Raji (cell line): ENCODE measurements around the gene EDN1.

Experiments used
- POLR2A ChIP-seq: IDR thresholded peaks from 2 replicates; pipeline ENCODE4 v1.6.1; 2011; ENCODE audit warnings: low read depth, low read length, control low read depth; ENCODE audit not compliant: insufficient read depth

Gene EDN1

DNA sequence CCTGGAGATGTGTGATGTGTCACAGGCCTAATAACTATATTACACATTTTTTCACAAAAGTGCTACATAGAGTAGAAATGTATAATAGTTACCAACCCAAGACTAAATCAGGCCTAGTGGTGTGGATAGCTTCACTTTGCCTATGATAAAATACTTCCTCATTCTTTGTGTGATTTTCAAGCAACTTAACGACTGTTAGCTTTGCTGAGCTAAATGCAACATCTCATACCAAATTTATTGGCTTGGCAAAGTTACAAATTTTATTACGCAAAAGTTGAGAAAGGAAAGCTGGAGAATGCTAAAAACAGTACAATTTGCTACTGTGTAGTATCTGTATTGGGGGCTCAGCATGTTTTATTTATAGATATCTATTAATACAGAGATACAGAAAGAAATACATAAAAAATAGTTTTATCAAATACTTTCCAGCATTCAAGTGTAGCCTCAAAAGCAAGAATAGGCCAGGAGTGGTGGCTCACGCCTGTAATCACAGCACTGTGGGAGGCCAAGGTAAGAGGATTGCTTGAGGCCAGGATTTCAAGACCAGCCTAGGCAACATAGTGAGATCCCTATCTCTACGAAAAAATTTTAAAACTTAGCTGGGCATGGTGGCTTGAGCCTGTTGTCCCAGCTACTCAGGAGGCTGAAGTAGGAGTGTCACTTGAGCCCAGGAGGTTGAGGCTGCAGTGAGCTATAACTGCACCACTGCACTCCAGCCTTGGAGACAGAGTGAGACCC lies 3.6 kb upstream of the EDN1 start:
- no peak for TF ChIP-seq POLR2A

- TF ChIP-seq POLR2A: no peak
Measured at GRCh38 chr6:12288211-12288618, 1.9 kb upstream of the EDN1 start.

DNA sequence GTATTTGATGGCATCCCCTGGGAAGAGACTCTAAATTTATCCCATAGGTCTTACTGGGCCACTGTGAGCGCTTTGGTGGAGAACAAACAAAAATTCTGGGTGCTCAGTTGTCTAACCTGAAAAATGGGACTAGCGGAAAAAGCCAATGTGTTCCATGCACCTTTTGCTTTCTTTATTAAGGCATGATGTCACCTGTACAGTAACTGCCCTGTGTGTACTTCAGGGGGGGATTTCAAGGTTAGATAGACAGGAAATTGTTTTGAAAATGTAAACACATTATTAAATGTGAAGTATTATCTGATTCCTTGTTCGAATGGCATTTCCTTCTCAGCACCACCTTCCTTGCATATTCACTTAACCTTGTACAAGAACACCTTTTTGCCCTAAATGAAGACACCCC lies 1.2 kb upstream of the EDN1 start:
- TF ChIP-seq POLR2A: no peak

- no peak for TF ChIP-seq POLR2A
Measured at GRCh38 chr6:12289365-12289919, 719 bp upstream of the EDN1 start.

GRCh38 chr6:12291071-12291838 lies 1.1 kb downstream of the EDN1 start:
- no peak for TF ChIP-seq POLR2A

GRCh38 chr6:12291839-12292604 lies 1.9 kb downstream of the EDN1 start:
- no peak for TF ChIP-seq POLR2A

GRCh38 chr6:12293235-12293930 lies 3.2 kb downstream of the EDN1 start:
- no peak for TF ChIP-seq POLR2A

GRCh38 chr6:12293931-12294807 lies 4.0 kb downstream of the EDN1 start:
- TF ChIP-seq POLR2A: no peak

DNA sequence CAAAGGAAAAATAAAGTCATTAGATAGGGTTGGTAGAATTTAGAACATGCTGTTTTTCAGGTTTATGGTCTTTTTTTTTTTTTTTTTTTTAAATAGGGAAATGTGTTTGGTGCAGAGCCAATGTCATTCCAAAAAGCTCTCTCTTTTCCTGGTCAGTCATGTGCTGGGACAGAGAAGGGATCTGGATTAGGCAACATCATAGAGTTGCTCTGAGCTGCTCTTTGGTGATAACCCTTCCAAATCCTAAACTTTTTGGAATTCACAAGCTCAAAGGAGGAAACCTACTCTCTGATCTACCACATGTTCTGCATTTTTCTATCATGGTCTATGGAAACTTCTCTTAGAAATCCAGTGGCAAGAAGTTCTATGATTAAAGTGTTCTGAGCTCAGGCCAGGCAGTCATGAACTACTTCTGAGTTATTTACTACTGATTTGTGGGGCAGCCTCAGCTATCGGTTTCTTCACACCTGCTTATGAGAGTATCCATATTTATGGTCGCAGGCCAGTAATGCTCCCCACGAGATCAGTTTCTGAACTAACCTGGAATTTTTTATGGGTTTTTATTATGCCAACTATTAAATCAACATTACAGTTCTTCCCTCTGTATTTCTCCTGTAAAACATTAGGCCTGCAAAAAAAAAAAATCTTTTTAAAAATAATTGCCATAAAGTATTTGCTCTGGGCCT lies 4.8 kb downstream of the EDN1 start:
- no peak for TF ChIP-seq POLR2A

- TF ChIP-seq POLR2A: no peak
Measured at GRCh38 chr6:12295558-12296254, 5.5 kb downstream of the EDN1 start.

GRCh38 chr6:12296255-12296573 lies 6.1 kb downstream of the EDN1 start:
- no peak for TF ChIP-seq POLR2A

GRCh38 chr6:12296604-12297003 lies 6.4 kb downstream of the EDN1 start:
- TF ChIP-seq POLR2A: no peak
